IMR-90 (cell line): Measurements from ENCODE around the gene CLEC16A. TPM values are rescaled to one million over a fixed set of nuclear protein-coding genes. Genes with fewer than 3 reads are reported as not detected.

Experiments
- ATAC-seq: fragments of 200-7000 bp; cut with Tn5 transposase; 2 replicates; pipeline ENCODE4 v1.9.1; 2020; ENCODE audit warnings: low read depth, mild to moderate bottlenecking, moderate library complexity
- BruUV-seq: library from RNA; stranded (reverse); fragments of 400-500 nt; replicated peaks from 2 replicates; lab custom pipeline; 2021; lab: Mats Ljungman, UMichigan
- CTCF ChIA-PET: fragments of 300-600 bp; formaldehyde crosslinking; extraction: SDS; loops from one replicate; lab custom pipeline; 2021; ENCODE audit warnings: antibody characterized with exemption; lab: Yijun Ruan, JAX
- POLR2A ChIA-PET: fragments of 300-600 bp; sonication (Branson Sonifier 250); formaldehyde crosslinking; loops from one replicate; lab custom pipeline; 2022; ENCODE audit warnings: antibody characterized with exemption; ENCODE audit not compliant: unreplicated experiment; lab: Charles Lee
- DNase-seq: peaks from one replicate; pipeline ENCODE4 v3.0.0; 2013
- H2AFZ ChIP-seq: replicated peaks from 2 replicates; pipeline ENCODE3; 2013; ENCODE audit warnings: low read length, mild to moderate bottlenecking; ENCODE audit not compliant: poor library complexity
- H2AK5ac ChIP-seq: 2 replicates; pipeline ENCODE4 v1.6.1; 2013; ENCODE audit warnings: low read depth, low read length, inconsistent platforms
- H2AK9ac ChIP-seq: replicated peaks from 2 replicates; pipeline ENCODE3; 2013; ENCODE audit warnings: mild to moderate bottlenecking, low read depth, low read length, moderate library complexity; ENCODE audit not compliant: poor library complexity
- H2BK120ac ChIP-seq: 2 replicates; pipeline ENCODE4 v1.6.1; 2013; ENCODE audit warnings: low read depth, low read length, inconsistent platforms
- H2BK15ac ChIP-seq: 3 replicates; pipeline ENCODE4 v1.6.1; 2013; ENCODE audit warnings: low read depth, low read length, inconsistent platforms
- H2BK20ac ChIP-seq: 2 replicates; pipeline ENCODE4 v1.6.1; 2013; ENCODE audit warnings: low read depth, mild to moderate bottlenecking, inconsistent platforms, low read length, moderate library complexity
- H2BK5ac ChIP-seq: 2 replicates; pipeline ENCODE4 v1.6.1; 2013; ENCODE audit warnings: mild to moderate bottlenecking, low read depth, low read length, inconsistent platforms; ENCODE audit not compliant: poor library complexity, severe bottlenecking
- H3K14ac ChIP-seq: replicated peaks from 2 replicates; pipeline ENCODE4 v1.6.1; 2013; ENCODE audit warnings: low read depth, low read length, inconsistent platforms
- H3K18ac ChIP-seq: 2 replicates; pipeline ENCODE4 v1.6.1; 2013; ENCODE audit warnings: low read depth, low read length, control low read depth
- H3K23ac ChIP-seq: 2 replicates; pipeline ENCODE4 v1.6.1; 2013; ENCODE audit warnings: low read depth, low read length, inconsistent platforms
- H3K27ac ChIP-seq: 2 replicates; pipeline ENCODE4 v1.5.1; 2013; ENCODE audit warnings: mild to moderate bottlenecking, control low read depth, low read length; ENCODE audit not compliant: insufficient read depth
- H3K27me3 ChIP-seq: 2 replicates; pipeline ENCODE4 v1.6.1; 2013; ENCODE audit warnings: low read length; ENCODE audit not compliant: control insufficient read depth, insufficient read depth
- H3K36me3 ChIP-seq: 2 replicates; pipeline ENCODE4 v1.6.1; 2013; ENCODE audit warnings: low read length, mixed read lengths; ENCODE audit not compliant: control insufficient read depth, insufficient read depth
- H3K4ac ChIP-seq: 2 replicates; pipeline ENCODE4 v1.6.1; 2013; ENCODE audit warnings: low read depth, low read length, inconsistent platforms
- H3K4me1 ChIP-seq: 2 replicates; pipeline ENCODE4 v1.6.1; 2013; ENCODE audit warnings: low read length, mixed read lengths; ENCODE audit not compliant: control insufficient read depth, insufficient read depth
- H3K4me2 ChIP-seq: 2 replicates; pipeline ENCODE4 v1.6.1; 2013; ENCODE audit warnings: low read depth, mild to moderate bottlenecking, control low read depth, low read length, moderate library complexity
- H3K4me3 ChIP-seq: 2 replicates; pipeline ENCODE4 v1.5.1; 2013; ENCODE audit warnings: low read depth, mild to moderate bottlenecking, control low read depth, low read length, moderate library complexity; ENCODE audit not compliant: insufficient read depth
- H3K56ac ChIP-seq: 2 replicates; pipeline ENCODE4 v1.6.1; 2013; ENCODE audit warnings: low read length, inconsistent platforms; ENCODE audit not compliant: insufficient read depth; ENCODE audit errors: extremely low read depth
- H3K79me1 ChIP-seq, 2 experiments: 2 replicates each; pipeline ENCODE4 v1.6.1; 2013; ENCODE audit warnings: low read length in 2 of 2, inconsistent platforms in 1 of 2, low read depth in 1 of 2
- H3K9ac ChIP-seq: 2 replicates; pipeline ENCODE4 v1.6.1; 2013; ENCODE audit warnings: low read depth, low read length, control low read depth
- H3K9me1 ChIP-seq: 2 replicates; pipeline ENCODE4 v1.6.1; 2013; ENCODE audit warnings: low read length, inconsistent platforms; ENCODE audit not compliant: insufficient read depth
- H3K9me3 ChIP-seq: 2 replicates; pipeline ENCODE4 v1.6.1; 2013; ENCODE audit warnings: low read length; ENCODE audit not compliant: control insufficient read depth, insufficient read depth
- H4K20me1 ChIP-seq: 2 replicates; pipeline ENCODE4 v1.6.1; 2013; ENCODE audit warnings: low read length, inconsistent platforms; ENCODE audit not compliant: insufficient read depth
- H4K5ac ChIP-seq: 2 replicates; pipeline ENCODE4 v1.6.1; 2013; ENCODE audit warnings: mild to moderate bottlenecking, low read depth, low read length, control low read depth
- H4K8ac ChIP-seq, 2 experiments: 2 replicates each; pipeline ENCODE4 v1.6.1; 2013; ENCODE audit warnings: low read depth in 2 of 2, low read length in 2 of 2, control low read depth in 1 of 2, inconsistent platforms in 1 of 2
- H4K91ac ChIP-seq: 2 replicates; pipeline ENCODE4 v1.6.1; 2013; ENCODE audit warnings: low read depth, low read length, inconsistent platforms; ENCODE audit not compliant: insufficient read depth
- BHLHE40 ChIP-seq: fragments of 150-350 bp; IDR thresholded peaks from 2 replicates; pipeline ENCODE4 v1.6.1; 2016; ENCODE audit warnings: mild to moderate bottlenecking, low read depth, low read length
- CEBPB ChIP-seq: IDR thresholded peaks from 2 replicates; pipeline ENCODE4 v1.6.1; 2012; ENCODE audit warnings: low read depth, low read length, improper control_type of control experiment
- CHD1 ChIP-seq: IDR thresholded peaks from 2 replicates; pipeline ENCODE4 v1.6.1; 2012; ENCODE audit warnings: low read depth, low read length, improper control_type of control experiment
- CTCF ChIP-seq: conservative IDR thresholded peaks from 2 replicates; pipeline ENCODE4 v1.5.1; 2012; ENCODE audit warnings: mild to moderate bottlenecking, low read depth, low read length, improper control_type of control experiment
- ELK1 ChIP-seq: fragments of 150-350 bp; IDR thresholded peaks from 2 replicates; pipeline ENCODE4 v1.6.1; 2016; ENCODE audit warnings: low read depth, mild to moderate bottlenecking, low read length, moderate library complexity, borderline replicate concordance
- FOS ChIP-seq: fragments of 150-350 bp; IDR thresholded peaks from 2 replicates; pipeline ENCODE4 v1.6.1; 2016; ENCODE audit warnings: low read depth, low read length
- MAFK ChIP-seq: IDR thresholded peaks from 2 replicates; pipeline ENCODE4 v1.6.1; 2012; ENCODE audit warnings: low read depth, low read length, improper control_type of control experiment
- MAZ ChIP-seq: IDR thresholded peaks from 2 replicates; pipeline ENCODE4 v1.6.1; 2012; ENCODE audit warnings: low read depth, mild to moderate bottlenecking, low read length, improper control_type of control experiment, moderate library complexity, borderline replicate concordance
- MXI1 ChIP-seq: IDR thresholded peaks from 2 replicates; pipeline ENCODE4 v1.6.1; 2012; ENCODE audit warnings: low read depth, mild to moderate bottlenecking, low read length, moderate library complexity, borderline replicate concordance
- NFE2L2 ChIP-seq: fragments of 150-350 bp; IDR thresholded peaks from 2 replicates; pipeline ENCODE4 v1.6.1; 2016; ENCODE audit warnings: low read depth, mild to moderate bottlenecking, low read length
- POLR2A ChIP-seq: IDR thresholded peaks from 2 replicates; pipeline ENCODE4 v1.6.1; 2012; ENCODE audit warnings: mild to moderate bottlenecking, low read depth, low read length
- RAD21 ChIP-seq: IDR thresholded peaks from 2 replicates; pipeline ENCODE4 v1.6.1; 2012; ENCODE audit warnings: low read length, improper control_type of control experiment
- RCOR1 ChIP-seq: IDR thresholded peaks from 2 replicates; pipeline ENCODE4 v1.6.1; 2012; ENCODE audit warnings: mild to moderate bottlenecking, low read length, improper control_type of control experiment; ENCODE audit not compliant: insufficient replicate concordance
- RFX5 ChIP-seq: IDR thresholded peaks from 2 replicates; pipeline ENCODE4 v1.8.0; 2012; ENCODE audit warnings: low read depth, mild to moderate bottlenecking, low read length, moderate library complexity
- SMC3 ChIP-seq: fragments of 150-350 bp; IDR thresholded peaks from 2 replicates; pipeline ENCODE4 v1.6.1; 2016; ENCODE audit warnings: low read depth, mild to moderate bottlenecking, antibody characterized with exemption, low read length, moderate library complexity
- USF2 ChIP-seq: fragments of 150-350 bp; IDR thresholded peaks from 2 replicates; pipeline ENCODE4 v1.6.1; 2017; ENCODE audit warnings: mild to moderate bottlenecking, antibody characterized with exemption, low read length, low read depth
- dilution Hi-C: fragments of 300-500 bp; cut with HindIII; formaldehyde crosslinking; loops from one replicate; pipeline ENCODE4 v1.14.3; 2018; ENCODE audit warnings: low sequenced_read_pairs; ENCODE audit not compliant: unreplicated experiment
- in situ Hi-C: fragments of 300-500 bp; cut with MboI; formaldehyde crosslinking; loops from 3 replicates; pipeline ENCODE4 v1.14.3; 2019; ENCODE audit warnings: low sequenced_read_pairs, inconsistent platforms, mixed read lengths
- intact Hi-C: fragments of 100-400 bp; cut with micrococcal nuclease; formaldehyde crosslinking; loops from 2 replicates; pipeline ENCODE4 v1.10.0; 2022
- polyA plus RNA-seq, 3 experiments: library from polyadenylated mRNA; depleted of rRNA; stranded (reverse); fragments of >200 nt; gene quantifications; 2 replicates each; pipeline ENCODE4 v1.2.3, GENCODE V29; 2012; ENCODE audit warnings: low replicate concordance in 1 of 3
- total RNA-seq: library from RNA; depleted of rRNA; stranded (reverse); fragments of >200 nt; gene quantifications from 2 replicates; pipeline ENCODE4 v1.2.3, GENCODE V29; 2012

CLEC16A gene
- total and polyA plus RNA-seq, 2 of the 4 experiments (the other 2 are of a cell fraction) = 15.9 to 16.5 TPM

- BruUV-seq = no TSS peak
- ChIA-PET POLR2A (no interaction called here), CTCF (no interaction called here)
- dilution Hi-C loops = no loop called here
- no peaks in the 10 kb centered on the region for H4K20me1 ChIP-seq
- no peak overlapping the region; the same call in 1 of the 2 replicates for H2AK5ac ChIP-seq
- no peak overlapping the region for H3K56ac ChIP-seq
- H3K27ac ChIP-seq = no peak overlapping the region
- H2AK9ac ChIP-seq = no peak overlapping the region
- TF ChIP-seq CEBPB = no peak
- no peak for TF ChIP-seq CHD1
- TF ChIP-seq BHLHE40 = no peak
- no peak for TF ChIP-seq USF2
- TF ChIP-seq ELK1 = no peak
- no peak for TF ChIP-seq MAFK
- TF ChIP-seq MAZ = no peak
- no peak for TF ChIP-seq RFX5
- TF ChIP-seq POLR2A = no peak
- TF ChIP-seq NFE2L2 = no peak
- TF ChIP-seq RCOR1 = no peak
- TF ChIP-seq SMC3 = no peak
- TF ChIP-seq CTCF = no peak
- no peak for TF ChIP-seq MXI1
- TF ChIP-seq RAD21 = no peak
- no peak for TF ChIP-seq FOS
- no peak overlapping the region for H3K18ac ChIP-seq
- DNase-seq = no peak
- H3K9ac ChIP-seq = no peak overlapping the region
- no peak overlapping the region for H2BK15ac ChIP-seq
- H3K27me3 ChIP-seq = no peaks in the 10 kb centered on the region
- intact Hi-C loops = no loop called here
- H3K9me3 ChIP-seq = peaks cover 7% of the 10 kb centered on the region
- no peak overlapping the region for H4K5ac ChIP-seq
- ATAC-seq = no peak
- no peaks in the 10 kb centered on the region for H3K36me3 ChIP-seq
- no peak overlapping the region for H2BK20ac ChIP-seq
- H2AFZ ChIP-seq = no peak overlapping the region
- no peak overlapping the region for H2BK120ac ChIP-seq
- H2BK5ac ChIP-seq = no peak overlapping the region
- H3K79me1 ChIP-seq = no peaks in the 10 kb centered on the region
- no peak overlapping the region for H4K91ac ChIP-seq
- no peak overlapping the region for H4K8ac ChIP-seq
- in situ Hi-C loops = no loop called here
- no peak overlapping the region for H3K4me2 ChIP-seq
- no peak overlapping the region for H3K23ac ChIP-seq
- no peak overlapping the region for H3K4ac ChIP-seq
- no peak overlapping the region for H3K14ac ChIP-seq
- H3K9me1 ChIP-seq = peaks cover 5% of the 10 kb centered on the region; the same call in 1 of the 2 replicates
- peaks cover 2% of the 10 kb centered on the region for H3K4me1 ChIP-seq
- no peak overlapping the region for H3K4me3 ChIP-seq
Observed at GRCh38 chr16:11193494-11193893, 249.1 kb downstream of the CLEC16A start.
